Keratinocyte (primary cell): Measurements from ENCODE around the gene SERINC5. TPM values are rescaled to one million over a fixed set of nuclear protein-coding genes. Genes with fewer than 3 reads are reported as not detected.

Experiments
- DNase-seq: peaks from one replicate; pipeline ENCODE4 v3.0.0-alpha.2; 2011; ENCODE audit warnings: low read depth, missing footprints, low spot score
- FAIRE-seq: peaks from 2 replicates; lab custom pipeline; 2011; peaks lifted over from hg19 to GRCh38; lab: Jason Lieb, UNC
- H2AFZ ChIP-seq: 2 replicates; pipeline ENCODE4 v1.6.0; 2012; ENCODE audit warnings: low read length, control low read depth, inconsistent platforms; ENCODE audit not compliant: control insufficient read depth
- H3K27ac ChIP-seq: 2 replicates; pipeline ENCODE4 v1.5.1; 2011; ENCODE audit warnings: low read length; ENCODE audit not compliant: control insufficient read depth, insufficient read depth
- H3K27me3 ChIP-seq: 3 replicates; pipeline ENCODE4 v1.6.0; 2011; ENCODE audit warnings: low read length; ENCODE audit not compliant: control insufficient read depth, insufficient read depth; ENCODE audit errors: extremely low read depth
- H3K36me3 ChIP-seq, 2 experiments: 2 replicates in 1 of 2; 3 replicates in 1 of 2; pipeline ENCODE4 v1.5.1; 2011; ENCODE audit warnings: low read length in 2 of 2, mild to moderate bottlenecking in 1 of 2; ENCODE audit not compliant: control insufficient read depth in 2 of 2, insufficient read depth in 2 of 2; ENCODE audit errors: extremely low read depth in 1 of 2
- H3K4me1 ChIP-seq: 3 replicates; pipeline ENCODE4 v1.5.1; 2011; ENCODE audit warnings: low read length; ENCODE audit not compliant: control insufficient read depth, insufficient read depth; ENCODE audit errors: extremely low read depth
- H3K4me2 ChIP-seq: 3 replicates; pipeline ENCODE4 v1.6.0; 2011; ENCODE audit warnings: low read depth, low read length; ENCODE audit not compliant: control insufficient read depth, insufficient read depth; ENCODE audit errors: extremely low read depth
- H3K4me3 ChIP-seq, 3 experiments: fragments of 200-600 bp in 1 of 3; sonication (generic) in 1 of 3; 2 replicates in 2 of 3; 3 replicates in 1 of 3; pipeline ENCODE4 v1.5.1; 2011 to 2016; ENCODE audit warnings: low read length in 3 of 3, mild to moderate bottlenecking in 3 of 3, control low read depth in 2 of 3, inconsistent platforms in 1 of 3, low read depth in 1 of 3, mixed read lengths in 1 of 3, mixed run types in 1 of 3, moderate library complexity in 1 of 3; ENCODE audit not compliant: control insufficient read depth in 2 of 3, insufficient read depth in 2 of 3; ENCODE audit errors: extremely low read depth in 1 of 3
- H3K79me2 ChIP-seq: 2 replicates; pipeline ENCODE4 v1.6.0; 2012; ENCODE audit warnings: low read length; ENCODE audit not compliant: control insufficient read depth, insufficient read depth
- H3K9ac ChIP-seq: 3 replicates; pipeline ENCODE4 v1.6.0; 2011; ENCODE audit warnings: low read length; ENCODE audit not compliant: control insufficient read depth, insufficient read depth; ENCODE audit errors: extremely low read depth
- H3K9me1 ChIP-seq: 3 replicates; pipeline ENCODE4 v1.6.0; 2011; ENCODE audit warnings: low read length; ENCODE audit not compliant: control insufficient read depth, insufficient read depth; ENCODE audit errors: extremely low read depth
- H3K9me3 ChIP-seq: 2 replicates; pipeline ENCODE4 v1.5.1; 2012; ENCODE audit warnings: low read depth, low read length; ENCODE audit not compliant: control insufficient read depth
- H4K20me1 ChIP-seq: 3 replicates; pipeline ENCODE4 v1.6.0; 2011; ENCODE audit warnings: low read length; ENCODE audit not compliant: control insufficient read depth, insufficient read depth; ENCODE audit errors: extremely low read depth
- CTCF ChIP-seq, 3 experiments: IDR thresholded peaks in 1 of 3; conservative IDR thresholded peaks in 1 of 3; optimal IDR thresholded peaks in 1 of 3; 2 replicates in 2 of 3; 3 replicates in 1 of 3; pipeline versions ENCODE3 to v1.5.1; 2011; ENCODE audit warnings: low read length in 3 of 3, mild to moderate bottlenecking in 3 of 3, moderate library complexity in 2 of 3, control low read depth in 1 of 3, inconsistent platforms in 1 of 3; ENCODE audit not compliant: insufficient read depth in 2 of 3; ENCODE audit errors: extremely low read depth in 1 of 3
- EZH2 ChIP-seq: IDR thresholded peaks from one replicate; pipeline ENCODE4 v1.6.1; 2012; ENCODE audit warnings: inconsistent platforms, mild to moderate bottlenecking, low read length, moderate library complexity
- dilution Hi-C: fragments of 300-500 bp; cut with MboI; formaldehyde crosslinking; loops from one replicate; pipeline ENCODE4 v1.7.0; 2020; ENCODE audit warnings: low sequenced_read_pairs; ENCODE audit not compliant: extremely low pct_ligation_motif_present
- polyA plus RNA-seq, 5 experiments: library from polyadenylated mRNA; depleted of rRNA in 3 of 5; stranded (reverse) in 3 of 5; stranded (forward) in 1 of 5; unstranded in 1 of 5; fragments of >200 nt; gene quantifications; 1 replicate in 1 of 5; 2 replicates in 3 of 5; 3 replicates in 1 of 5; pipeline versions ENCODE4 v1.2.1 to v1.2.3, GENCODE V29; 2011 to 2012; ENCODE audit warnings: missing spikeins in 2 of 5, low read depth in 1 of 5, low replicate concordance in 1 of 5

SERINC5 gene
- polyA plus RNA-seq, 1 donor (not counting 4 experiments of a cell fraction or from before 2014, with no cell fraction given): 20.0 TPM

GRCh38 chr5:80268916-80269315, 13.1 kb upstream of the SERINC5 start:
- Histone ChIP-seq H3K27ac (no peak overlapping the region), H3K9ac (no peak overlapping the region), H3K9me3 (no peaks in the 10 kb centered on the region), H2AFZ (no peak overlapping the region), H3K36me3 (no peaks in the 10 kb centered on the region), H3K79me2 (no peaks in the 10 kb centered on the region), H3K4me2 (no peak overlapping the region), H3K4me3 (no peak overlapping the region), H3K9me1 (no peaks in the 10 kb centered on the region), H3K4me1 (peaks cover 4% of the 10 kb centered on the region), H3K27me3 (no peaks in the 10 kb centered on the region), H4K20me1 (no peaks in the 10 kb centered on the region)
- DNase-seq: no peak
- dilution Hi-C loops: no loop called here
- no peak for FAIRE-seq
- TF ChIP-seq CTCF (optimal IDR thresholded peaks at IDR 0.05 in 1 of 3, IDR thresholded peaks at IDR 0.05 in 1 of 3, conservative IDR thresholded peaks at IDR 0.05 in 1 of 3; ENCODE audit: extremely low read depth in 1 of 3, insufficient read depth in 2 of 3, low read length in 3 of 3) (no peak), EZH2 (no peak)

- H3K79me2 ChIP-seq: no peaks in the 10 kb centered on the region
- FAIRE-seq: no peak
- H3K36me3 ChIP-seq: no peaks in the 10 kb centered on the region
- no peak overlapping the region for H3K9ac ChIP-seq
- no peaks in the 10 kb centered on the region for H3K9me1 ChIP-seq
- H3K27me3 ChIP-seq: no peaks in the 10 kb centered on the region
- H3K9me3 ChIP-seq: no peaks in the 10 kb centered on the region
- TF ChIP-seq CTCF (optimal IDR thresholded peaks at IDR 0.05 in 1 of 3, IDR thresholded peaks at IDR 0.05 in 1 of 3, conservative IDR thresholded peaks at IDR 0.05 in 1 of 3; ENCODE audit: extremely low read depth in 1 of 3, insufficient read depth in 2 of 3, low read length in 3 of 3): no peak
- TF ChIP-seq EZH2: no peak
- H3K4me2 ChIP-seq: no peak overlapping the region
- no peak overlapping the region for H3K4me3 ChIP-seq
- no peak overlapping the region for H3K27ac ChIP-seq
- peaks cover 4% of the 10 kb centered on the region for H3K4me1 ChIP-seq
- dilution Hi-C loops: no loop called here
- H2AFZ ChIP-seq: no peak overlapping the region
- no peak for DNase-seq
- H4K20me1 ChIP-seq: no peaks in the 10 kb centered on the region
Observed at GRCh38 chr5:80266566-80266965, 10.7 kb upstream of the SERINC5 start.
